ENCODE measurements around the gene TSPAN2. TPM values are rescaled to one million over a fixed set of nuclear protein-coding genes. Genes with fewer than 3 reads are reported as not detected.

The TSPAN2 gene
- polyA plus RNA-seq, 1 donor from 2014 or later: 34.4 TPM

DNA sequence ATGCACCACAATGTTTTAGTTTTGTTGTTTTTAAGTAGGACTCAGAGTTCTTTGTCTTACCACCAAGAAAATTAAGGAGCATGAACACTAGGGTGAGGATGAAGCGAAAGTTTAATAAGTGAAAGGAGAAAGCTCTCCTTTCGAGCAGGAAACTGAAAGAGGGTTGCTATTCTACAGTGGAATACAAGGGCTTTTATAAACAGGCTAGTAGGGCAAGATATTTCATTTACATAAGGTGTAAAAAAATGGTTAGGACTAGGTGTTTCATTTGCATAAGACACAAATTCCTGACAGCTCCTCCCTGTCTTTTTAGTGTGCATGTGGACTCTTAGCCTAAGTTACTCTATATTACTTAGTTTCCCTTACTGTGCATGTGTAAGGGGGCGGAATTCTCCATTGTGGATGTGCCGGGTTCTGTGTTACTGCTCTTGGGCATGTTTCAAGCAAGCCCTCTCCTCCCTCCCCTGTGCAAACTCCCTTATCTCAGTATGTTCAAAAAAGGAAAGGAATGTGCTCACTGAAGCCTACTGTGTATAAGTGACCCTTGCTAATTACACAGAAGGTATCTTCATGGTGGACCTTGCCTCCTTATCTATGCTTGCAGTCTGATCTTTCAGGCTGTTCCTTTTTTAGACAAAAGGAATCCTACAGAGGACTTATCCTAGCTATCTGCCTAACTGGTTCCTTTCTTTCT lies 52.3 kb downstream of the TSPAN2 start:
- Histone ChIP-seq H2AFZ (ENCODE audit: low read depth, low read length) (no peak overlapping the region), H3K9ac (ENCODE audit: low read length) (no peak overlapping the region), H3F3A (ENCODE audit: insufficient read depth, low read length, poor library complexity, severe bottlenecking) (no peaks in the 10 kb centered on the region), H3K4me2 (ENCODE audit: low read length) (no peak overlapping the region), H3K27me3 (ENCODE audit: insufficient read depth, low read depth, low read length) (no peaks in the 10 kb centered on the region), H3K27ac (ENCODE audit: low read length) (no peak overlapping the region), H4K20me1 (ENCODE audit: insufficient read depth) (no peaks in the 10 kb centered on the region), H3K9me2 (ENCODE audit: insufficient read depth, low read length) (no peaks in the 10 kb centered on the region), H3K9me3 (ENCODE audit: low read length) (no peaks in the 10 kb centered on the region), H3K4me3 (ENCODE audit: low read length) (no peak overlapping the region), H3K36me3 (ENCODE audit: insufficient read depth, low read length) (no peaks in the 10 kb centered on the region), H3K79me2 (replicated peaks; ENCODE audit: insufficient read depth, low read length) (no peaks in the 10 kb centered on the region)
- TF ChIP-seq RAD21 (conservative IDR thresholded peaks at IDR 0.05): no peak
- TF ChIP-seq, protein P1, sequence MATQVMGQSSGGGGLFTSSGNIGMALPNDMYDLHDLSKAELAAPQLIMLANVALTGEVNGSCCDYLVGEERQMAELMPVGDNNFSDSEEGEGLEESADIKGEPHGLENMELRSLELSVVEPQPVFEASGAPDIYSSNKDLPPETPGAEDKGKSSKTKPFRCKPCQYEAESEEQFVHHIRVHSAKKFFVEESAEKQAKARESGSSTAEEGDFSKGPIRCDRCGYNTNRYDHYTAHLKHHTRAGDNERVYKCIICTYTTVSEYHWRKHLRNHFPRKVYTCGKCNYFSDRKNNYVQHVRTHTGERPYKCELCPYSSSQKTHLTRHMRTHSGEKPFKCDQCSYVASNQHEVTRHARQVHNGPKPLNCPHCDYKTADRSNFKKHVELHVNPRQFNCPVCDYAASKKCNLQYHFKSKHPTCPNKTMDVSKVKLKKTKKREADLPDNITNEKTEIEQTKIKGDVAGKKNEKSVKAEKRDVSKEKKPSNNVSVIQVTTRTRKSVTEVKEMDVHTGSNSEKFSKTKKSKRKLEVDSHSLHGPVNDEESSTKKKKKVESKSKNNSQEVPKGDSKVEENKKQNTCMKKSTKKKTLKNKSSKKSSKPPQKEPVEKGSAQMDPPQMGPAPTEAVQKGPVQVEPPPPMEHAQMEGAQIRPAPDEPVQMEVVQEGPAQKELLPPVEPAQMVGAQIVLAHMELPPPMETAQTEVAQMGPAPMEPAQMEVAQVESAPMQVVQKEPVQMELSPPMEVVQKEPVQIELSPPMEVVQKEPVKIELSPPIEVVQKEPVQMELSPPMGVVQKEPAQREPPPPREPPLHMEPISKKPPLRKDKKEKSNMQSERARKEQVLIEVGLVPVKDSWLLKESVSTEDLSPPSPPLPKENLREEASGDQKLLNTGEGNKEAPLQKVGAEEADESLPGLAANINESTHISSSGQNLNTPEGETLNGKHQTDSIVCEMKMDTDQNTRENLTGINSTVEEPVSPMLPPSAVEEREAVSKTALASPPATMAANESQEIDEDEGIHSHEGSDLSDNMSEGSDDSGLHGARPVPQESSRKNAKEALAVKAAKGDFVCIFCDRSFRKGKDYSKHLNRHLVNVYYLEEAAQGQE (IDR thresholded peaks at IDR 0.05; ENCODE audit: borderline replicate concordance): no peak
- no peak for TF ChIP-seq TAF1 (IDR thresholded peaks at IDR 0.05; ENCODE audit: low read depth)
- TF ChIP-seq MXI1 (conservative IDR thresholded peaks at IDR 0.05; ENCODE audit: poor library complexity, severe bottlenecking): no peak
- no peak for TF ChIP-seq EZH2 (IDR thresholded peaks at IDR 0.05; ENCODE audit: borderline replicate concordance, insufficient read depth, low read length, poor library complexity, severe bottlenecking)
- no peak for TF ChIP-seq SMC3 (conservative IDR thresholded peaks at IDR 0.05; ENCODE audit: poor library complexity)

DNA sequence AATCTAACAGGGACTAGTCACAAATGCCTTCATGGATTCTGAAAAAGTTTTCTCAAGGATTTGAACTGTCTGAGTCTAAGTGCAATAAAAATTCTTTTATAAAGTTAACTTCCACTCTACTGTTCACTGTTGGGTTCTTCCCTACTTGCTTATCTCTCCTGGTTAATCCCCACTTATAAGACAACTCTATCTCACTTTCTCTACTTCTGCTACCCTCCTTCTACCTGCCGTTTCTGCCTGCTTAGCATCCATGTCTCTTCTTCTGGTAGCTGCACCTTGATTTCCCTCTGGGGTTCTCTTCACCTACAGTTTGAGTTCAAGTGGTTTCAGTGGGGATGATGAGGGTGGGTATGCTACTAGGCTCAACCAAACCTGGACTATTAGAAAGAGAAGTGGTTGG lies 53.7 kb downstream of the TSPAN2 start:
- H3K9me2 ChIP-seq (ENCODE audit: insufficient read depth, low read length): no peaks in the 10 kb centered on the region

More for the DNA sequence above, 53.7 kb downstream of the TSPAN2 start:
- no peak overlapping the region for H3K27ac ChIP-seq (ENCODE audit: low read length)
- no peak overlapping the region for H3K9ac ChIP-seq (ENCODE audit: low read length)
- no peaks in the 10 kb centered on the region for H4K20me1 ChIP-seq (ENCODE audit: insufficient read depth)
- no peak overlapping the region for H2AFZ ChIP-seq (ENCODE audit: low read depth, low read length)
- no peak overlapping the region for H3K4me2 ChIP-seq (ENCODE audit: low read length)
- no peaks in the 10 kb centered on the region for H3K79me2 ChIP-seq (replicated peaks; ENCODE audit: insufficient read depth, low read length)
- TF ChIP-seq, protein P2, sequence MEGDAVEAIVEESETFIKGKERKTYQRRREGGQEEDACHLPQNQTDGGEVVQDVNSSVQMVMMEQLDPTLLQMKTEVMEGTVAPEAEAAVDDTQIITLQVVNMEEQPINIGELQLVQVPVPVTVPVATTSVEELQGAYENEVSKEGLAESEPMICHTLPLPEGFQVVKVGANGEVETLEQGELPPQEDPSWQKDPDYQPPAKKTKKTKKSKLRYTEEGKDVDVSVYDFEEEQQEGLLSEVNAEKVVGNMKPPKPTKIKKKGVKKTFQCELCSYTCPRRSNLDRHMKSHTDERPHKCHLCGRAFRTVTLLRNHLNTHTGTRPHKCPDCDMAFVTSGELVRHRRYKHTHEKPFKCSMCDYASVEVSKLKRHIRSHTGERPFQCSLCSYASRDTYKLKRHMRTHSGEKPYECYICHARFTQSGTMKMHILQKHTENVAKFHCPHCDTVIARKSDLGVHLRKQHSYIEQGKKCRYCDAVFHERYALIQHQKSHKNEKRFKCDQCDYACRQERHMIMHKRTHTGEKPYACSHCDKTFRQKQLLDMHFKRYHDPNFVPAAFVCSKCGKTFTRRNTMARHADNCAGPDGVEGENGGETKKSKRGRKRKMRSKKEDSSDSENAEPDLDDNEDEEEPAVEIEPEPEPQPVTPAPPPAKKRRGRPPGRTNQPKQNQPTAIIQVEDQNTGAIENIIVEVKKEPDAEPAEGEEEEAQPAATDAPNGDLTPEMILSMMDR (IDR thresholded peaks at IDR 0.05; ENCODE audit: poor library complexity, severe bottlenecking): no peak
- TF ChIP-seq EP300 (conservative IDR thresholded peaks at IDR 0.05; ENCODE audit: poor library complexity, severe bottlenecking): no peak
- TF ChIP-seq MXI1 (conservative IDR thresholded peaks at IDR 0.05; ENCODE audit: poor library complexity, severe bottlenecking): no peak
- no peak for TF ChIP-seq RAD21 (conservative IDR thresholded peaks at IDR 0.05)
- TF ChIP-seq, protein P1 (IDR thresholded peaks at IDR 0.05; ENCODE audit: borderline replicate concordance): no peak
- TF ChIP-seq SMC3 (conservative IDR thresholded peaks at IDR 0.05; ENCODE audit: poor library complexity): no peak
- TF ChIP-seq TAF1 (IDR thresholded peaks at IDR 0.05; ENCODE audit: low read depth): no peak
- no peak for TF ChIP-seq EZH2 (IDR thresholded peaks at IDR 0.05; ENCODE audit: borderline replicate concordance, insufficient read depth, low read length, poor library complexity, severe bottlenecking)
- TF ChIP-seq POLR2AphosphoS5 (IDR thresholded peaks at IDR 0.05): no peak
- no peaks in the 10 kb centered on the region for H3F3A ChIP-seq (ENCODE audit: insufficient read depth, low read length, poor library complexity, severe bottlenecking)
- no peaks in the 10 kb centered on the region for H3K36me3 ChIP-seq (ENCODE audit: insufficient read depth, low read length)
- H3K4me3 ChIP-seq (ENCODE audit: low read length): no peak overlapping the region
- H3K9me3 ChIP-seq (ENCODE audit: low read length): no peaks in the 10 kb centered on the region
- H3K27me3 ChIP-seq (ENCODE audit: insufficient read depth, low read depth, low read length): no peaks in the 10 kb centered on the region

Data from neural cell (in vitro differentiated cells).